SU-DHL-6 (cell line): ENCODE results near the gene TP53BP1.

Experiments
- H2AFZ ChIP-seq: fragments of 200-600 bp; sonication (generic); 2 replicates; pipeline ENCODE4 v1.6.1; 2014; ENCODE audit warnings: low read depth, mild to moderate bottlenecking, moderate library complexity, mixed read lengths, antibody characterized with exemption, low read length; ENCODE audit not compliant: severe bottlenecking
- H3F3A ChIP-seq: fragments of 200-600 bp; shearing (Covaris generic); 2 replicates; pipeline ENCODE4 v1.6.0; 2016; ENCODE audit warnings: antibody characterized with exemption, mild to moderate bottlenecking; ENCODE audit not compliant: insufficient read depth
- H3K27ac ChIP-seq: fragments of 200-600 bp; sonication (generic); 2 replicates; pipeline ENCODE4 v1.5.1; 2016; ENCODE audit warnings: low read depth, mild to moderate bottlenecking, low read length, moderate library complexity, mixed read lengths
- H3K27me3 ChIP-seq: fragments of 200-600 bp; sonication (generic), shearing (Covaris generic); 2 replicates; pipeline ENCODE4 v1.6.0; 2014; ENCODE audit warnings: mild to moderate bottlenecking, low read length
- H3K36me3 ChIP-seq: fragments of 200-600 bp; sonication (generic); 2 replicates; pipeline ENCODE4 v1.6.1; 2014; ENCODE audit warnings: mild to moderate bottlenecking, low read length, mixed read lengths
- H3K4me2 ChIP-seq: fragments of 300-600, 200-600 bp; shearing (Covaris generic), sonication (generic); 2 replicates; pipeline ENCODE4 v1.6.0; 2014; ENCODE audit warnings: low read length, low read depth, mild to moderate bottlenecking; ENCODE audit not compliant: poor library complexity, severe bottlenecking
- H3K4me3 ChIP-seq: fragments of 200-600 bp; sonication (generic); 2 replicates; pipeline ENCODE4 v1.5.1; 2014; ENCODE audit warnings: antibody characterized with exemption, low read length, mild to moderate bottlenecking, mixed read lengths; ENCODE audit not compliant: insufficient read depth, poor library complexity, severe bottlenecking
- H3K79me2 ChIP-seq: fragments of 200-600 bp; sonication (generic); 2 replicates; pipeline ENCODE4 v1.6.1; 2014; ENCODE audit warnings: mild to moderate bottlenecking, low read length, moderate library complexity; ENCODE audit not compliant: insufficient read depth
- H3K9ac ChIP-seq: fragments of 200-600 bp; sonication (generic); 2 replicates; pipeline ENCODE4 v1.7.0; 2014; ENCODE audit warnings: mild to moderate bottlenecking, low read length
- H3K9me2 ChIP-seq: fragments of 200-600 bp; sonication (generic); replicated peaks from 2 replicates; pipeline ENCODE4 v1.6.1; 2014; ENCODE audit warnings: low read length; ENCODE audit not compliant: insufficient read depth
- H3K9me3 ChIP-seq: fragments of 200-600 bp; sonication (generic); 2 replicates; pipeline ENCODE4 v1.6.1; 2014; ENCODE audit warnings: low read length, mixed read lengths; ENCODE audit not compliant: insufficient read depth
- H4K20me1 ChIP-seq: fragments of 200-600 bp; sonication (generic); 2 replicates; pipeline ENCODE4 v1.6.1; 2014; ENCODE audit warnings: low read depth, mild to moderate bottlenecking, antibody characterized with exemption, low read length, moderate library complexity, mixed read lengths
- EZH2phosphoT487 ChIP-seq: fragments of 200-600 bp; sonication (generic), shearing (Covaris generic); conservative IDR thresholded peaks from 2 replicates; pipeline ENCODE4 v1.6.1; 2018; ENCODE audit warnings: mild to moderate bottlenecking, antibody characterized with exemption, low read length, moderate library complexity, mixed read lengths
- TF ChIP-seq, protein P1 (sequence below): fragments of 200-600 bp; sonication (generic); IDR thresholded peaks from one replicate; pipeline ENCODE4 v1.5.1; 2017; ENCODE audit warnings: antibody characterized with exemption, mild to moderate bottlenecking, low read length, moderate library complexity; ENCODE audit not compliant: insufficient read depth, poor library complexity, severe bottlenecking

TP53BP1 gene

DNA sequence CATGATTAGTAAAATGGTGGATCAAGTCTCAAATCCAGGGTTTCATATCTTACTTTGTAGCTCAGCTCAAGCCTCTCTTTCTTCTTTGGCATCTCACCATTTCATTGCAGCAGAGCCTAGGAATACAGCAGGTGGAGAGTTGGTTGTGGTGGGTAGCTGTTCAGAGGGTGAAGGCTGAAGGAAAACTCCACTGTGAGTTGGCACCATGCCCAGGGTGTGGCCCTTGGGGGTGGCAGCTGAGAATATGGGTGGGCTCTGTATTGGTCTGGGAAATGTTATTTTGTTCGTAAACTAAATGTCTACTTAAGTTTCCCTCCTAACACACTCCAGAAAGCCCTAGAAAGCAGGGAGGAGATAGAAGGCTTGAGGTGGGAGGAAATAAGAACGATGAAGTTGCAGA, 22.8 kb upstream of the TP53BP1 start:
- TF ChIP-seq EZH2phosphoT487 = no peak
- TF ChIP-seq, protein P1, sequence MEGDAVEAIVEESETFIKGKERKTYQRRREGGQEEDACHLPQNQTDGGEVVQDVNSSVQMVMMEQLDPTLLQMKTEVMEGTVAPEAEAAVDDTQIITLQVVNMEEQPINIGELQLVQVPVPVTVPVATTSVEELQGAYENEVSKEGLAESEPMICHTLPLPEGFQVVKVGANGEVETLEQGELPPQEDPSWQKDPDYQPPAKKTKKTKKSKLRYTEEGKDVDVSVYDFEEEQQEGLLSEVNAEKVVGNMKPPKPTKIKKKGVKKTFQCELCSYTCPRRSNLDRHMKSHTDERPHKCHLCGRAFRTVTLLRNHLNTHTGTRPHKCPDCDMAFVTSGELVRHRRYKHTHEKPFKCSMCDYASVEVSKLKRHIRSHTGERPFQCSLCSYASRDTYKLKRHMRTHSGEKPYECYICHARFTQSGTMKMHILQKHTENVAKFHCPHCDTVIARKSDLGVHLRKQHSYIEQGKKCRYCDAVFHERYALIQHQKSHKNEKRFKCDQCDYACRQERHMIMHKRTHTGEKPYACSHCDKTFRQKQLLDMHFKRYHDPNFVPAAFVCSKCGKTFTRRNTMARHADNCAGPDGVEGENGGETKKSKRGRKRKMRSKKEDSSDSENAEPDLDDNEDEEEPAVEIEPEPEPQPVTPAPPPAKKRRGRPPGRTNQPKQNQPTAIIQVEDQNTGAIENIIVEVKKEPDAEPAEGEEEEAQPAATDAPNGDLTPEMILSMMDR = no peak
- Histone ChIP-seq H4K20me1 (no peaks in the 10 kb centered on the region), H3K27ac (no peak overlapping the region), H3K27me3 (no peaks in the 10 kb centered on the region), H3K4me3 (no peak overlapping the region), H3K9ac (no peak overlapping the region), H3K79me2 (no peaks in the 10 kb centered on the region), H3K4me2 (no peak overlapping the region), H3F3A (no peaks in the 10 kb centered on the region), H2AFZ (no peak overlapping the region), H3K36me3 (no peaks in the 10 kb centered on the region), H3K9me3 (no peaks in the 10 kb centered on the region), H3K9me2 (no peaks in the 10 kb centered on the region)

DNA sequence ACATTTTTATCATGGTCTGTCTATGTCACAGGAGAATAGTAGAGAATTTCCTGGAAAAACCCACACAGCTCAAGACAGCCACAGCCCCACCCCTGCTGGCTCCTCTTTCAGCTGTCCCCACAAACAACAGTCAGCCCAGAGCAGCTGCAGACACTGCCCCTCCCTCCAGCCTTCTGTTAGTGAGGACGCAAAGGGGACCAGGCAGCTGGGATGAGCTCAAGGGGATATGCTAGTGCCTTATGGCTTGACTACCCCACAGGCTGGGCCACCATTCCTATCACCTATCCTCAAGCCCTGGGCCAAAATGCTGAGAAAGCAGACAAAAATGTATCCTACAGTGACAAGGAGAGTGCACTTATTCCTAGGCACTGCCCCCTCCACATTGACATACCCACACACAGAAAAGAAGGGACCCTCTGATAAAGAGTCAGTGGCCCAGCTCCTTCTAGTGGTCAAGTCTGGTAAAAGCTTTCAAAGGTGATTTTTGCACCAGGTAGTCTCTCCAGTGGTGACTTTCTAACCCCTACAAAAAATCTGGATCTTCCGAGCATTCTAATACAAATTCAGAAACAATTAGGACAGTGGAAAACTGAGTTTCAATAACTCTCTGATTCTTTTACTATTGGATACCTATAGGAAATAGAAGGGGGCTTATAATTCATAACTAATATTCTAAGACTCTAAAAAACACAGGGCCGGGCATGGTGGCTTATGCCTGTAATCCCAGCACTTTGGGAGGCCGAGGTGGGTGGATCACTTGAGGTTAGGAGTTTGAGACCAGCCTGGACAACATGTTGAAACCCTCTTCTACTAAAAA, 21.5 kb upstream of the TP53BP1 start:
- H3K9ac ChIP-seq = no peak overlapping the region
- H3F3A ChIP-seq = no peaks in the 10 kb centered on the region
- no peak overlapping the region for H2AFZ ChIP-seq
- H3K4me2 ChIP-seq = no peak overlapping the region
- H3K36me3 ChIP-seq = no peaks in the 10 kb centered on the region
- no peaks in the 10 kb centered on the region for H3K79me2 ChIP-seq
- no peaks in the 10 kb centered on the region for H3K9me3 ChIP-seq
- H4K20me1 ChIP-seq = no peaks in the 10 kb centered on the region
- TF ChIP-seq, protein P1 = peak; percentile 67
- no peak for TF ChIP-seq EZH2phosphoT487
- no peaks in the 10 kb centered on the region for H3K9me2 ChIP-seq
- no peak overlapping the region for H3K4me3 ChIP-seq
- H3K27me3 ChIP-seq = no peaks in the 10 kb centered on the region
- no peak overlapping the region for H3K27ac ChIP-seq

DNA sequence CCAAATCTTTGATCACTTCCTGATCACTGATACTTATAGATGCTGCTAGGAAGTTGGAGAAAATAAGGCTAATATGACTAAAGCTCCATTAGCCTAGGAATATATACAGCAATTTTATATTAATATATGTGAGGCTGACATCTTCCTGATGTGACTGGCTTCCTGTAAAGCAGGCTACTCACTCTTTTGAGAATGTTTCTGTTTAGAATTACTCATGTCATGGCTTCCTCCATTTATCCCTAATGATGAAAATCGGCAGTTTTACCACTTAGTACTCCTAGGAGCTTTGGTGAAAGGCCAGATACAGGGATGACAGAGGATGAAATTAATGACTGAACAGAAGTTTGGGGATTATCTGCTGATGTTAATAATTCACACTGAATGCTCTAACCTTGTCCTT, 20.6 kb upstream of the TP53BP1 start:
- Histone ChIP-seq H3K4me2 (no peak overlapping the region), H3K9ac (no peak overlapping the region), H3K27ac (no peak overlapping the region), H4K20me1 (no peaks in the 10 kb centered on the region), H3K9me2 (no peaks in the 10 kb centered on the region), H3F3A (no peaks in the 10 kb centered on the region), H3K36me3 (no peaks in the 10 kb centered on the region), H3K27me3 (no peaks in the 10 kb centered on the region), H2AFZ (no peak overlapping the region), H3K79me2 (no peaks in the 10 kb centered on the region), H3K4me3 (no peak overlapping the region), H3K9me3 (no peaks in the 10 kb centered on the region)
- TF ChIP-seq, protein P1 = no peak
